OCI-LY7 (cell line): Measurements from ENCODE around the gene DVL1.

ENCODE experiments used
- EZH2phosphoT487 ChIP-seq: fragments of 200-600 bp; sonication (generic); IDR thresholded peaks from 2 replicates; pipeline ENCODE4 v1.6.1; 2018; ENCODE audit warnings: low read depth, borderline replicate concordance, mild to moderate bottlenecking, mixed run types, antibody characterized with exemption, low read length, moderate library complexity, mixed read lengths
- TF ChIP-seq, protein P1 (sequence below): fragments of 200-600 bp; sonication (generic); conservative IDR thresholded peaks from 2 replicates; pipeline ENCODE4 v1.5.1; 2014; ENCODE audit warnings: mild to moderate bottlenecking, antibody characterized with exemption, low read length, moderate library complexity, mixed read lengths

DNA sequence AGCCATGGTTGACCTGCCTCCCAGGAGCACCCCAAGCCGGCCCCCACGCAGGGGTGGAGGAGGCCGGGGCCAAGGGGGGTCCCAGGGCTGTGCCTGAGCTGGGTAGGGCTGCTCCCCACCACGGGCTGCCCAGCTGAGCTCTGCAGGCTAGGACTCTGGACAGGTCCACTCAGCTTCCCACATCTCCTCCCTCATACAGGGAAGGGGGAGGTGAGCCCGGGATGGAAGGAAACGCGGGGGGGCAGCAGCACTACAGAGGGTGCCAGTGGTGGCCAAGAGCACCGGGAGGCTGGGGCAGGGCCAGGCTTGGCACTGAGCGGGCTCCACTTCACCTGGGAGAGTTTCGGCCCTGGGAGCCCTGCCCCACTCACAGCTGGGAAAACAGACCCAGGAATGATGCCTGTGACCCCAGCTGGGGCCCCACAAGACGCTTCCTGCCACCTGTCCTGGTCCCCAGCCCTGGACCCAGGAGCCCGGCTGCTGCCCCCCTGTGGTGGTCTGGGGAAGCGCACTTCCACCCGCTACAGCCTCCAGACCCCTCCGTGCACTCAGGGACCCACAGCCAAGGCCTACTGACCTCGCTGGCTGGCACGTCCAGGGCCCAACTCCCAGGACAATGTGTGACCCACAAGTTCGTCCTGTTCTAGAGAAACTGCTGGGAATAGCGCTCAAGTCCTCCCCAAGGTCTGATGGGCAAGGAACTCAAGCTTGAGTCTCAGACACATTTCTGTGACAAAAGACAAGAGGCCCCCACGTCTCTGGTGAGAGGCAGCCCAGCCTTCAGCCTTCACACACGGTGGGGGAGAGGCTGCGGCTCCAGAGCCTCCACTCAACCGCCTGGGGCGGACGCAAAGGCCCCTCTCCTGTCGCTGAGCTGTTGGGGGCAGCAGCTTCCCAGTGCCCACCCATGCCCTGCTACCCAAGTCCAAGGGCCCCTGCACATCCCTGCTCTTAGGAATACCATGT is 22.8 kb upstream of the DVL1 start:
- TF ChIP-seq, protein P1, sequence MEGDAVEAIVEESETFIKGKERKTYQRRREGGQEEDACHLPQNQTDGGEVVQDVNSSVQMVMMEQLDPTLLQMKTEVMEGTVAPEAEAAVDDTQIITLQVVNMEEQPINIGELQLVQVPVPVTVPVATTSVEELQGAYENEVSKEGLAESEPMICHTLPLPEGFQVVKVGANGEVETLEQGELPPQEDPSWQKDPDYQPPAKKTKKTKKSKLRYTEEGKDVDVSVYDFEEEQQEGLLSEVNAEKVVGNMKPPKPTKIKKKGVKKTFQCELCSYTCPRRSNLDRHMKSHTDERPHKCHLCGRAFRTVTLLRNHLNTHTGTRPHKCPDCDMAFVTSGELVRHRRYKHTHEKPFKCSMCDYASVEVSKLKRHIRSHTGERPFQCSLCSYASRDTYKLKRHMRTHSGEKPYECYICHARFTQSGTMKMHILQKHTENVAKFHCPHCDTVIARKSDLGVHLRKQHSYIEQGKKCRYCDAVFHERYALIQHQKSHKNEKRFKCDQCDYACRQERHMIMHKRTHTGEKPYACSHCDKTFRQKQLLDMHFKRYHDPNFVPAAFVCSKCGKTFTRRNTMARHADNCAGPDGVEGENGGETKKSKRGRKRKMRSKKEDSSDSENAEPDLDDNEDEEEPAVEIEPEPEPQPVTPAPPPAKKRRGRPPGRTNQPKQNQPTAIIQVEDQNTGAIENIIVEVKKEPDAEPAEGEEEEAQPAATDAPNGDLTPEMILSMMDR: peak; percentile 93
- no peak for TF ChIP-seq EZH2phosphoT487
